OCI-LY3 (cell line): Measurements from ENCODE around the gene LMO1.

ENCODE experiments used
- EZH2phosphoT487 ChIP-seq: fragments of 200-600 bp; shearing (Covaris generic); IDR thresholded peaks from 2 replicates; pipeline ENCODE4 v1.6.1; 2018; ENCODE audit warnings: antibody characterized with exemption, mixed run types, low read depth
- TF ChIP-seq, protein P1 (sequence below): fragments of 200-600, 300-600 bp; sonication (generic); IDR thresholded peaks from 2 replicates; pipeline ENCODE4 v1.5.1; 2014; ENCODE audit warnings: antibody characterized with exemption, low read length, low read depth

DNA sequence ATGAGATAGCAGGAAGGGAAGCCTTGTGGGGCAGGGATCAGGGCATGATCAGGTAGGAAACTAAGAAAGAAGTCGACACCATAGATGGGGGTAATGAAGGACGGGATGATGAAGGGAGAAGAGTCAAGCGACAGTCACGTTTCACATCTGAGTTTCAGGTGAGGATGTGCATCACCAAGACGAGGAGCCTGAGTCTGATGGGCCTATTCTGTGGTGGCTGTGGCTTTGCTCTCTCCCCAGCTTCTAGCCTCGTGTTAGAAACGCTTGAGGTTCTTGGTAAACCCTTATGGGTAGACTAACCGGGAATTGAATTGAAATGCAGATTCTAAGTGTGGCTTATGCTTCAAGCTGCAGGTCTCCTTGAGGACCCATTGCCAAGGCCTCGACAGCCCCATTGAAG lies 45.6 kb upstream of the LMO1 start:
- TF ChIP-seq, protein P1, sequence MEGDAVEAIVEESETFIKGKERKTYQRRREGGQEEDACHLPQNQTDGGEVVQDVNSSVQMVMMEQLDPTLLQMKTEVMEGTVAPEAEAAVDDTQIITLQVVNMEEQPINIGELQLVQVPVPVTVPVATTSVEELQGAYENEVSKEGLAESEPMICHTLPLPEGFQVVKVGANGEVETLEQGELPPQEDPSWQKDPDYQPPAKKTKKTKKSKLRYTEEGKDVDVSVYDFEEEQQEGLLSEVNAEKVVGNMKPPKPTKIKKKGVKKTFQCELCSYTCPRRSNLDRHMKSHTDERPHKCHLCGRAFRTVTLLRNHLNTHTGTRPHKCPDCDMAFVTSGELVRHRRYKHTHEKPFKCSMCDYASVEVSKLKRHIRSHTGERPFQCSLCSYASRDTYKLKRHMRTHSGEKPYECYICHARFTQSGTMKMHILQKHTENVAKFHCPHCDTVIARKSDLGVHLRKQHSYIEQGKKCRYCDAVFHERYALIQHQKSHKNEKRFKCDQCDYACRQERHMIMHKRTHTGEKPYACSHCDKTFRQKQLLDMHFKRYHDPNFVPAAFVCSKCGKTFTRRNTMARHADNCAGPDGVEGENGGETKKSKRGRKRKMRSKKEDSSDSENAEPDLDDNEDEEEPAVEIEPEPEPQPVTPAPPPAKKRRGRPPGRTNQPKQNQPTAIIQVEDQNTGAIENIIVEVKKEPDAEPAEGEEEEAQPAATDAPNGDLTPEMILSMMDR = no peak
- TF ChIP-seq EZH2phosphoT487 = no peak
